Body of pancreas (tissue), 4 donors: ENCODE measurements around the gene GJD4. TPM values are rescaled to one million over a fixed set of nuclear protein-coding genes. Genes with fewer than 3 reads are reported as not detected.

Experiments
- ATAC-seq: fragments of 150-250 bp; one replicate; pipeline ENCODE4 v1.9.1; 2016
- DNase-seq, 4 donors: peaks; one replicate each; pipeline ENCODE4 v3.0.0-alpha.2; 2019
- H3K27ac ChIP-seq, 4 donors: fragments of 200-600 bp; sonication (generic); 1 replicate in 3 of 4; 2 replicates in 1 of 4; pipeline versions ENCODE4 v1.5.1 to v1.6.1; 2016 to 2019; ENCODE audit warnings: mild to moderate bottlenecking in 1 of 4, mixed read lengths in 1 of 4, moderate library complexity in 1 of 4
- H3K27me3 ChIP-seq, 2 donors: fragments of 200-600 bp; sonication (generic); one replicate each; pipeline ENCODE4 v1.6.0; 2016; ENCODE audit warnings: mild to moderate bottlenecking in 1 of 2
- H3K36me3 ChIP-seq, 2 donors: fragments of 200-600 bp; sonication (generic); replicated peaks in 1 of 2; 2 replicates each; pipeline ENCODE4 v1.5.1; 2016; ENCODE audit warnings: low read depth in 2 of 2; ENCODE audit not compliant: insufficient read depth in 1 of 2
- H3K4me1 ChIP-seq: fragments of 200-600 bp; sonication (generic); one replicate; pipeline ENCODE4 v1.6.0; 2016
- H3K4me3 ChIP-seq, 2 donors: fragments of 200-600 bp; sonication (generic); 1 replicate in 1 of 2; 2 replicates in 1 of 2; pipeline ENCODE4 v1.5.1; 2016 to 2019
- H3K9me3 ChIP-seq, 3 donors: fragments of 200-600 bp; sonication (generic); 1 replicate in 2 of 3; 2 replicates in 1 of 3; pipeline ENCODE4 v1.5.1; 2016
- POLR2A ChIP-seq, 3 donors: fragments of 450-650 bp; IDR thresholded peaks; one replicate each; pipeline ENCODE4 v1.6.1; 2016; ENCODE audit warnings: antibody characterized with exemption in 3 of 3, mild to moderate bottlenecking in 2 of 3
- WGBS, 2 donors: methylation state at CpG; one replicate each; pipeline ENCODE4 v1.1.5; 2017; 5-methylcytosine and 5-hydroxymethylcytosine counted together
- intact Hi-C: fragments of 100-400 bp; cut with DNase I; formaldehyde crosslinking; loops from one replicate; pipeline ENCODE4 v1.15.1; 2023
- total RNA-seq, 2 donors: library from RNA; depleted of rRNA; stranded (reverse); fragments of >200 nt; gene quantifications; one replicate each; pipeline ENCODE4 v1.1.0, GENCODE V29; 2016
- TF ChIP-seq, protein P1 (sequence below), 7 experiments: fragments of 450-650 bp in 4 of 7; fragments of 200-600 bp in 3 of 7; sonication (generic) in 3 of 7; IDR thresholded peaks; one replicate each; pipeline ENCODE4 v1.5.1; 2016 to 2019; ENCODE audit warnings: antibody characterized with exemption in 7 of 7

Gene GJD4, protein sequence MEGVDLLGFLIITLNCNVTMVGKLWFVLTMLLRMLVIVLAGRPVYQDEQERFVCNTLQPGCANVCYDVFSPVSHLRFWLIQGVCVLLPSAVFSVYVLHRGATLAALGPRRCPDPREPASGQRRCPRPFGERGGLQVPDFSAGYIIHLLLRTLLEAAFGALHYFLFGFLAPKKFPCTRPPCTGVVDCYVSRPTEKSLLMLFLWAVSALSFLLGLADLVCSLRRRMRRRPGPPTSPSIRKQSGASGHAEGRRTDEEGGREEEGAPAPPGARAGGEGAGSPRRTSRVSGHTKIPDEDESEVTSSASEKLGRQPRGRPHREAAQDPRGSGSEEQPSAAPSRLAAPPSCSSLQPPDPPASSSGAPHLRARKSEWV
- not detected for total RNA-seq

GRCh38 chr10:35605191-35605590 is at the start of gene GJD4:
GJD4 (plus strand) TSS chr10:35605341; CDS start chr10:35605568, 227 bp downstream.
- no peak for DNase-seq
- no peaks in the 10 kb centered on the region for H3K36me3 ChIP-seq
- peaks cover 0 to 10% of the 10 kb centered on the region in 2 donors for H3K27me3 ChIP-seq
- H3K4me1 ChIP-seq, result peaks cover 10% of the 10 kb centered on the region
- H3K9me3 ChIP-seq, result no peaks in the 10 kb centered on the region
- H3K4me3 ChIP-seq, result no peak within 1 kb of the TSS
- TF ChIP-seq POLR2A (IDR thresholded peaks at IDR 0.05), result no peak
- TF ChIP-seq, protein P1, sequence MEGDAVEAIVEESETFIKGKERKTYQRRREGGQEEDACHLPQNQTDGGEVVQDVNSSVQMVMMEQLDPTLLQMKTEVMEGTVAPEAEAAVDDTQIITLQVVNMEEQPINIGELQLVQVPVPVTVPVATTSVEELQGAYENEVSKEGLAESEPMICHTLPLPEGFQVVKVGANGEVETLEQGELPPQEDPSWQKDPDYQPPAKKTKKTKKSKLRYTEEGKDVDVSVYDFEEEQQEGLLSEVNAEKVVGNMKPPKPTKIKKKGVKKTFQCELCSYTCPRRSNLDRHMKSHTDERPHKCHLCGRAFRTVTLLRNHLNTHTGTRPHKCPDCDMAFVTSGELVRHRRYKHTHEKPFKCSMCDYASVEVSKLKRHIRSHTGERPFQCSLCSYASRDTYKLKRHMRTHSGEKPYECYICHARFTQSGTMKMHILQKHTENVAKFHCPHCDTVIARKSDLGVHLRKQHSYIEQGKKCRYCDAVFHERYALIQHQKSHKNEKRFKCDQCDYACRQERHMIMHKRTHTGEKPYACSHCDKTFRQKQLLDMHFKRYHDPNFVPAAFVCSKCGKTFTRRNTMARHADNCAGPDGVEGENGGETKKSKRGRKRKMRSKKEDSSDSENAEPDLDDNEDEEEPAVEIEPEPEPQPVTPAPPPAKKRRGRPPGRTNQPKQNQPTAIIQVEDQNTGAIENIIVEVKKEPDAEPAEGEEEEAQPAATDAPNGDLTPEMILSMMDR (IDR thresholded peaks at IDR 0.05), result no peak
- no peak for ATAC-seq
- intact Hi-C loops, result no loop called here
- 44 to 47% methylated on average over 8 of the region's 8 CpGs for WGBS, 2 donors
- H3K27ac ChIP-seq, result no peak within 1 kb of the TSS

DNA sequence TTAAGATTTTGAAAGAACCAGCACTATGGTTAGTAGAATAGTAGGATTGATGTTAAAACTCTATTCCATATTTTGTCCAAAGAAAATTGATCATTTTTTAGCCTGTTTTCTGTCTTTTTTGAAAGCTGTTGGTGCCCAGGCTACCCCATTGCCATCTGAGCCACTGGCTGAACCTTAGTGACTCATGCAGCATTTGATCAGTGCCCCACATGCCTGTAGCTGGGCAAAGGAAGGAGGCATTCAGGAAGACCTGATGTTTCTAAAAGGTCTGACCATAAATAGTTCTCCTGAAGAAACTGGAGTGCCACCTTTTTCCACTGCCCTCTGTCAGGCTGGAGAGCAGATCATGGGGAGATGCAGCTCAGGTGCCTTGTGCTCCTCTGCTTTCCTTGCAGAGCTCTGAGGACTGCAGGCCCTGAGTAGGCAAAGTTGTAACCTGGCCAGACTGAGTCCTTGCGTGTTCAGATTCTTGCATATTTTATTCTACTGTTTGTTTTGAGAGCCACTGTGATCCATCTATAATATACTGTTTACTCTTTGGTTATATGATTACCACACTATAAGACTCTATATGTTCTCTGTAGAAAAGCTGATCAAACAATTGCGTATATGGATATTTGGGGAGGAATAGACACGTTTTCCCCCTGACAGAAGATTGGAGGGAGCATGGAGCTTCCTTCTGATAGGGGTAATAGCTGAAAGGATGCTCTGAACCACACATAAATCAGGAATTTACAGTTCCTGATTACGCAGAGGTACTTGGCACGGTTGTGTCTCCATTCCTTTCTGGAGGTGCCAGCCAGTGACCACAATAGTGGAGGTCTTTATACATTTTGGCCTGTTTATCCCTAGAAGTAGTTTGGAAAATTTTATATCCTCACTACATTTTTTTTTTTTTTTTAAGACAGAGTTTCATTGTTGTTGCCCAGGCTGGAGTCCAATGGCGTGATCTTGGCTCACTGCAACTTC is 48.9 kb upstream of the GJD4 start:
- no peak for DNase-seq
- intact Hi-C loops, result no loop called here

DNA sequence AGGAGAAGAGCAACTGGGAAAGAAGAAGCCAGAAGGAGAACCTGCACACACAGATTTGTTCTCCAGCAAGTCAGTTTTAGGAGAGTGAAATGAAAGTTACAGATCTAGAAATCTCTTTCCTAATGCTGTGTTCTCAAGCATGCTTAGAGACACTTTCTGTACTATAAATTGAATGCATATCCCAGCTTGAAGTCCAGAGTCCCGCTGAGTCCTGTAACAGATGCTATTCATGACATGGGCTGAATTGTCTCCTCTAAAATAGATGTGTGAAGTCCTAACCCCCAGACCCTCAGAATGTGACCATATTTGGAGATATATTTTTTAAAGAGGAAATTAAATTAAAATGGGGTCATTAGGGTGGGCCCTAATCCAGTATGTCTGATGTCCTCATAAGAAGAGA is 46.9 kb upstream of the GJD4 start:
- H3K4me1 ChIP-seq, result no peaks in the 10 kb centered on the region
- intact Hi-C loops, result no loop called here
- TF ChIP-seq POLR2A (IDR thresholded peaks at IDR 0.05), result no peak
- H3K4me3 ChIP-seq, result no peak overlapping the region
- H3K27me3 ChIP-seq, result no peaks in the 10 kb centered on the region
- WGBS, 2 donors, result 96 to 100% methylated on average over 1 of the region's 1 CpG
- peaks cover 0 to 1% of the 10 kb centered on the region in 2 donors for H3K36me3 ChIP-seq
- ATAC-seq (no peak), DNase-seq (no peak)
- no peaks in the 10 kb centered on the region for H3K9me3 ChIP-seq
- no peak overlapping the region for H3K27ac ChIP-seq

More for the DNA sequence above, 48.9 kb upstream of the GJD4 start:
- H3K36me3 ChIP-seq, result peaks cover 0 to 2% of the 10 kb centered on the region in 2 donors
- H3K9me3 ChIP-seq, result no peaks in the 10 kb centered on the region
- ATAC-seq, result no peak
- no peaks in the 10 kb centered on the region for H3K4me1 ChIP-seq
- H3K27ac ChIP-seq, result no peak overlapping the region
- TF ChIP-seq POLR2A (IDR thresholded peaks at IDR 0.05), result no peak
- TF ChIP-seq, protein P1 (IDR thresholded peaks at IDR 0.05), result no peak
- H3K4me3 ChIP-seq, result no peak overlapping the region
- no peaks in the 10 kb centered on the region for H3K27me3 ChIP-seq
- 92 to 93% methylated on average over 6 of the region's 6 CpGs for WGBS, 2 donors

DNA sequence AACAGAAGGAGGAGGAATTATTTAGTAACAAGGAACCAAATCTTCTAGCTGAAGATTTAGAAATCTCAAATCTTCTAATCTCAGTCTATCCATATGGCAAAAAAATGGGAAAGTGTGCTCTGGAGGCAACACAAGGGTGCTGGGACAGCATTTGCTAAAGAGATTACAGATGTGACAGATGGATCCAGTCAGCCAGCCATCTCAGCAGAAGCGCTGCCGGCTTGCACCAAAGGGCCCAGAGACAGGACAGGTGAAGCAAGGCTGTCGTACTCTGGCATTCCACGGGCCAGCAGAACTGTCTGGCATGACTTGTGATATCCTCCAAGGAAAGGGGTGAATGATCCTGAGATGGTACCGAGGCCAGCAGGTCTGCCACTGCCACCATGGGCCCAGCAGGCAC is 45.7 kb upstream of the GJD4 start:
- no peaks in the 10 kb centered on the region for H3K4me1 ChIP-seq
- no peak overlapping the region for H3K27ac ChIP-seq
- no peak for ATAC-seq
- intact Hi-C loops, result no loop called here
- 96 to 97% methylated on average over 5 of the region's 5 CpGs for WGBS, 2 donors
- no peak overlapping the region for H3K4me3 ChIP-seq
- no peaks in the 10 kb centered on the region for H3K36me3 ChIP-seq
- no peaks in the 10 kb centered on the region for H3K27me3 ChIP-seq
- no peaks in the 10 kb centered on the region for H3K9me3 ChIP-seq
- DNase-seq, result no peak
- TF ChIP-seq POLR2A (IDR thresholded peaks at IDR 0.05), result no peak
- TF ChIP-seq, protein P1 (IDR thresholded peaks at IDR 0.05), result no peak

DNA sequence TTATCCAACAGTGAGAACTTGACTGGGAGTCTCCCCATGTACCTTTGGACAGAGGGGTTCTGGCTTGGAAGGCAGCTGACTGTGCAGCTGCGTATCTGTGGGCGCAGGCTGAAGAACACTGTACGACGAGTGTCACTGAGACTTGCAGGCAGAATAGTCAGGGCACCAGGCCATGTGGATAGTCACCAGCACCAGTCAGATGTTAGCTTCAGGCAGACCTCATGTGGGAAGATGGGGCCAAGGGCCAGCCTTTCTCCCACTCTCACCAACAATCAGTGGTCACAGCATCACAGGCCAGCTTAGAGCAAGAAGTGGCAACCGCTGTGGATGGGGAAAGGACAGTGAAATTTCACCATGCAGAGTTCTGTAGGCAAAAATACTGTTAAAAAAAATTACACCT is 43.4 kb upstream of the GJD4 start:
- intact Hi-C loops, result loop anchor here (10.0 kb wide), 1 partner anchor 327 kb away; no protein-coding TSS in a partner anchor
- DNase-seq (no peak), ATAC-seq (no peak)
- WGBS, 2 donors, result 85 to 98% methylated on average over 3 to 5 of the region's 5 CpGs
- Histone ChIP-seq H3K27ac (no peak overlapping the region), H3K4me1 (no peaks in the 10 kb centered on the region), H3K9me3 (no peaks in the 10 kb centered on the region), H3K36me3 (peaks cover 0 to 4% of the 10 kb centered on the region in 2 donors), H3K4me3 (no peak overlapping the region), H3K27me3 (no peaks in the 10 kb centered on the region)
- TF ChIP-seq, protein P1 (IDR thresholded peaks at IDR 0.05), result no peak
- TF ChIP-seq POLR2A (IDR thresholded peaks at IDR 0.05), result no peak
